ENCODE measurements around the gene RASSF1. TPM values are rescaled to one million over a fixed set of nuclear protein-coding genes. Genes with fewer than 3 reads are reported as not detected.

RASSF1 gene
- total and polyA plus RNA-seq, 2 of the 4 experiments (the other 2 are of a cell fraction): 17.4 to 53.4 TPM

DNA sequence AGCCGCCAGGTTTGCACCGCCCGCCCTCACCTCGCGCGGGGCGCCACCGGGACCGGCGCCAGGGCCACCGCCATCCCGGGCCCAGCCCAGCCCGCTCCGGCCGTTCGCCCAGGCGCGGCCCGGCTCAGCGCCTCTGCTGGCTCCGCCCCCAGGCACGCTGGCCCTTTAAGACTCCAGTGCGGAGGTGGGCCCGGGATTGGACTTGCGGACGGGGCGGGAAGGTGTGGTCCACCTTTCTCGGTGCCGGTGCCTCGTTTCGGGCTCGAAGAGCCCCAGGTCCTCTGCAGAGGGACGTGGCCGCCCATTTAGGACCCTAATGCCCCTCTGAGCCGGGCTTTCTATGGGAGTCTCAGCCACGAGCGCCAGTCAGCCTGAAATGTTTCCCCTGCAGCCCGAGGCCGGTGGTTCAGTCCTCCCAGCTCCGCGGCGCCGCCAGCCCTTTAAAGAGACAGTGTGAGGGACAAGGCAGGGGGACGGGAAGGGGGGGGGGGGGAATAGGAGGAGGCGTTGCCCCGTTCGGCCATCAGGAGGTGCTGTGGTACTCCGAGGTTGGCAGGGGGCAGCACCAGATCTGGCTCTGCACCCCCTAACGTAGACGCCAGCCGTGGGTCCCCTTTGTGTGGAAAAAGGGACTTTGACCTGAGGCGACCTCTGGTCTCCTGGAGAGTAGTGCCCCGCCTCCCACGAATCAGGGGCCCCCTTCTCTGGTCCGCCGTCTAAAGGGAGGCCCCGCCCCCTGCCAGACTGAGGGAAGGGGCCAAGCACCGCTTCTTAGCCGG is 19.1 kb downstream of the RASSF1 start:
- Histone ChIP-seq H3K79me1 (ENCODE audit: low read depth in 1 of 2, low read length in 2 of 2) (peaks cover 26 to 57% of the 10 kb centered on the region in 2 experiments), H4K8ac (ENCODE audit: low read depth in 2 of 2, low read length in 2 of 2) (peak overlapping the region; percentile 96 to 99; a peak in 3 of 4 replicates), H3K4me2 (ENCODE audit: low read depth, low read length) (peak overlapping the region; percentile 73), H2AK9ac (replicated peaks; ENCODE audit: low read depth, low read length, poor library complexity) (peak overlapping the region; percentile 93), H2AFZ (replicated peaks; ENCODE audit: low read length, poor library complexity) (peak overlapping the region; percentile 95), H4K5ac (ENCODE audit: low read depth, low read length) (peak overlapping the region; percentile 95), H3K18ac (ENCODE audit: low read depth, low read length) (peak overlapping the region; percentile 94; the same call in 1 of the 2 replicates), H3K27me3 (ENCODE audit: control insufficient read depth, insufficient read depth, low read length) (no peaks in the 10 kb centered on the region), H3K9ac (ENCODE audit: low read depth, low read length) (peak overlapping the region; percentile 94), H3K9me3 (ENCODE audit: control insufficient read depth, insufficient read depth, low read length) (no peaks in the 10 kb centered on the region), H3K27ac (ENCODE audit: insufficient read depth, low read length) (peak overlapping the region; percentile 98), H2AK5ac (ENCODE audit: low read depth, low read length) (peak overlapping the region; percentile 87), H3K23ac (ENCODE audit: low read depth, low read length) (peak overlapping the region; percentile 96), H3K56ac (ENCODE audit: extremely low read depth, insufficient read depth, low read length) (peak overlapping the region; percentile 97; the same call in 1 of the 2 replicates), H2BK120ac (ENCODE audit: low read depth, low read length) (peak overlapping the region; percentile 100), H4K20me1 (ENCODE audit: insufficient read depth, low read length) (peaks cover 12% of the 10 kb centered on the region; the same call in 1 of the 2 replicates), H2BK15ac (ENCODE audit: low read depth, low read length) (peak overlapping the region; percentile 85; the same call in 1 of the 3 replicates), H3K9me1 (ENCODE audit: insufficient read depth, low read length) (peaks cover 16% of the 10 kb centered on the region), H3K4me1 (ENCODE audit: control insufficient read depth, insufficient read depth, low read length) (peaks cover 25% of the 10 kb centered on the region), H3K4me3 (ENCODE audit: insufficient read depth, low read depth, low read length) (peak overlapping the region; percentile 58), H3K14ac (replicated peaks; ENCODE audit: low read depth, low read length) (peak overlapping the region; percentile 98), H3K36me3 (ENCODE audit: control insufficient read depth, insufficient read depth, low read length) (peaks cover 36% of the 10 kb centered on the region), H2BK5ac (ENCODE audit: low read depth, low read length, poor library complexity, severe bottlenecking) (peak overlapping the region; percentile 98), H2BK20ac (ENCODE audit: low read depth, low read length) (peak overlapping the region; percentile 95), H3K4ac (ENCODE audit: low read depth, low read length) (peak overlapping the region; percentile 98), H4K91ac (ENCODE audit: insufficient read depth, low read depth, low read length) (peak overlapping the region; percentile 93)
- peak; percentile 99; the same call in 1 of the 2 replicates for TF ChIP-seq CHD1 (IDR thresholded peaks at IDR 0.05; ENCODE audit: low read depth, low read length)
- no peak for TF ChIP-seq SMC3 (IDR thresholded peaks at IDR 0.05; ENCODE audit: low read depth, low read length)
- TF ChIP-seq, protein P1, sequence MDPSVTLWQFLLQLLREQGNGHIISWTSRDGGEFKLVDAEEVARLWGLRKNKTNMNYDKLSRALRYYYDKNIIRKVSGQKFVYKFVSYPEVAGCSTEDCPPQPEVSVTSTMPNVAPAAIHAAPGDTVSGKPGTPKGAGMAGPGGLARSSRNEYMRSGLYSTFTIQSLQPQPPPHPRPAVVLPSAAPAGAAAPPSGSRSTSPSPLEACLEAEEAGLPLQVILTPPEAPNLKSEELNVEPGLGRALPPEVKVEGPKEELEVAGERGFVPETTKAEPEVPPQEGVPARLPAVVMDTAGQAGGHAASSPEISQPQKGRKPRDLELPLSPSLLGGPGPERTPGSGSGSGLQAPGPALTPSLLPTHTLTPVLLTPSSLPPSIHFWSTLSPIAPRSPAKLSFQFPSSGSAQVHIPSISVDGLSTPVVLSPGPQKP (IDR thresholded peaks at IDR 0.05; ENCODE audit: borderline replicate concordance, low read depth, low read length): no peak
- no peak for TF ChIP-seq RAD21 (IDR thresholded peaks at IDR 0.05; ENCODE audit: low read length)
- no peak for TF ChIP-seq FOS (IDR thresholded peaks at IDR 0.05; ENCODE audit: low read depth, low read length)
- no peak for TF ChIP-seq RFX5 (IDR thresholded peaks at IDR 0.05; ENCODE audit: low read depth, low read length)
- TF ChIP-seq MAZ (IDR thresholded peaks at IDR 0.05; ENCODE audit: borderline replicate concordance, low read depth, low read length): peak; percentile 49
- TF ChIP-seq NFE2L2 (IDR thresholded peaks at IDR 0.05; ENCODE audit: low read depth, low read length): no peak
- TF ChIP-seq, protein P2, sequence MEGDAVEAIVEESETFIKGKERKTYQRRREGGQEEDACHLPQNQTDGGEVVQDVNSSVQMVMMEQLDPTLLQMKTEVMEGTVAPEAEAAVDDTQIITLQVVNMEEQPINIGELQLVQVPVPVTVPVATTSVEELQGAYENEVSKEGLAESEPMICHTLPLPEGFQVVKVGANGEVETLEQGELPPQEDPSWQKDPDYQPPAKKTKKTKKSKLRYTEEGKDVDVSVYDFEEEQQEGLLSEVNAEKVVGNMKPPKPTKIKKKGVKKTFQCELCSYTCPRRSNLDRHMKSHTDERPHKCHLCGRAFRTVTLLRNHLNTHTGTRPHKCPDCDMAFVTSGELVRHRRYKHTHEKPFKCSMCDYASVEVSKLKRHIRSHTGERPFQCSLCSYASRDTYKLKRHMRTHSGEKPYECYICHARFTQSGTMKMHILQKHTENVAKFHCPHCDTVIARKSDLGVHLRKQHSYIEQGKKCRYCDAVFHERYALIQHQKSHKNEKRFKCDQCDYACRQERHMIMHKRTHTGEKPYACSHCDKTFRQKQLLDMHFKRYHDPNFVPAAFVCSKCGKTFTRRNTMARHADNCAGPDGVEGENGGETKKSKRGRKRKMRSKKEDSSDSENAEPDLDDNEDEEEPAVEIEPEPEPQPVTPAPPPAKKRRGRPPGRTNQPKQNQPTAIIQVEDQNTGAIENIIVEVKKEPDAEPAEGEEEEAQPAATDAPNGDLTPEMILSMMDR (conservative IDR thresholded peaks at IDR 0.05; ENCODE audit: low read depth, low read length): peak; percentile 42
- peak; percentile 97 for TF ChIP-seq BHLHE40 (IDR thresholded peaks at IDR 0.05; ENCODE audit: low read depth, low read length)
- peak; percentile 80 for TF ChIP-seq POLR2A (IDR thresholded peaks at IDR 0.05; ENCODE audit: low read depth, low read length)
- DNase-seq (peak; percentile 83), ATAC-seq (ENCODE audit: low read depth) (peak; percentile 90)
- intact Hi-C loops (cut with micrococcal nuclease) (loop anchor here (5.0 kb wide), 1 partner anchor 59 kb away; no protein-coding TSS in a partner anchor), dilution Hi-C loops (cut with HindIII; ENCODE audit: low sequenced_read_pairs, unreplicated experiment) (no loop called here), in situ Hi-C loops (cut with MboI; ENCODE audit: low sequenced_read_pairs) (no loop called here)
- CTCF ChIA-PET: no interaction called here
- BruUV-seq (replicated peaks): no TSS peak
- POLR2A ChIA-PET (ENCODE audit: unreplicated experiment): interaction anchor here (0.6 kb wide), 1 partner anchor 25 kb away, joined by 10 read pairs; no protein-coding TSS in a partner anchor
- WGBS, 2 experiments (ENCODE audit: extremely low coverage in 2 of 2, insufficient read length in 1 of 2): 0% methylated on average over 15 of the region's 59 CpGs; no CpG with 5 or more reads in 1 of the 2 experiments

All from IMR-90 (cell line).